ENCODE measurements around the gene ZDHHC24.

The ZDHHC24 gene

DNA sequence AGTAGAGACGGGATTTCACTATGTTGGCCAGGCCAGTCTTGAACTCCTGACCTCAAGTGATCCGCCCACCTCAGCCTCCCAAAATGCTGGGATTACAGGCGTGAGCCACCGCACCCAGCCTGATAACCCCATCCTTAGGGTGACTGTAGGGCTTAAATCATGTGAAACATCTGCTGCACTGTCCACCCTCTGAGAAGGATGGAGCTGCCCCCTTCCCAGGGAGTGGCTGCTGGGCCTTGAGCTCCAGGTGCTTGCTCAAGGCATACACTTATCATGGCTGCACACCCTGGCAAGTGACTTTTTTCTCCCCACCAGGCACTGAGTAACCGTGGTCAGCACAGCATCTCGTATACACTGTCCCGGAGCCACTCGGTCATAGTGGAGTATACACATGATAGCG, 73.8 kb downstream of the ZDHHC24 start:
- no peak for DNase-seq (ENCODE audit: low spot score)

DNA sequence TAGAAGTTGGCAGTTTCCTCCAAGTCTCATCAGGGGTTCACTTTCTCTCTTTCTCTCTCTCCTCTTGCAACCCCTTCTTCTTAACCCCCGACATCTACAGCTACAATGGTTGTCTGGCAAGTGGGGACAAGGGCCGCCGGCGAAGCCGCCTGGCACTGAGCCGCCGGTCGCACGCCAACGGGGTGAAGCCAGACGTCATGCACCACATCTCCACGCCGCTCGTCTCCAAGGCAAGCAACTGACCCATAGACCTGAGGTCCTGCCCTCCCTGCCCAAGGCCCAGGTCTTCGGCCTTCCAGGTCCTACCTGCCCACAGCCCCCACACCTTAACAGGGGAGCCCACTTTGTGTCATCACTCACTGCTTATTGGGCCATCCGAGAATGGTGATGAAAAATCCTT, 74.7 kb downstream of the ZDHHC24 start:
- DNase-seq (ENCODE audit: low spot score), result no peak

All from RKO (cell line).